ACC112 (cell line): Measurements from ENCODE around the gene HDAC9.

ENCODE experiments used
- H2AFZ ChIP-seq: fragments of 200-600 bp; sonication (generic); one replicate; pipeline ENCODE4 v1.6.0; 2017; ENCODE audit warnings: antibody characterized with exemption, low read length; ENCODE audit not compliant: unreplicated experiment
- H3K27ac ChIP-seq: fragments of 200-600 bp; sonication (generic); 2 replicates; pipeline ENCODE4 v1.5.1; 2014; ENCODE audit warnings: low read depth, mild to moderate bottlenecking, antibody characterized with exemption, low read length, moderate library complexity
- H3K27me3 ChIP-seq: fragments of 200-600 bp; sonication (generic); 2 replicates; pipeline ENCODE4 v1.6.1; 2014; ENCODE audit warnings: mild to moderate bottlenecking, antibody characterized with exemption, low read length, moderate library complexity, mixed read lengths; ENCODE audit not compliant: insufficient read depth
- H3K36me3 ChIP-seq: fragments of 200-600 bp; sonication (generic); 2 replicates; pipeline ENCODE4 v1.6.1; 2016; ENCODE audit warnings: mild to moderate bottlenecking, antibody characterized with exemption, low read length, moderate library complexity, mixed read lengths; ENCODE audit not compliant: insufficient read depth
- H3K4me1 ChIP-seq: fragments of 200-600 bp; sonication (generic); one replicate; pipeline ENCODE4 v1.6.1; 2016; ENCODE audit warnings: low read length, mixed read lengths; ENCODE audit not compliant: insufficient read depth, unreplicated experiment, control insufficient read depth
- H3K4me3 ChIP-seq: fragments of 200-600 bp; sonication (generic); 2 replicates; pipeline ENCODE4 v1.5.1; 2014; ENCODE audit warnings: mild to moderate bottlenecking, low read depth, low read length
- H3K79me2 ChIP-seq: fragments of 200-600 bp; sonication (generic); one replicate; pipeline ENCODE4 v1.6.0; 2016; ENCODE audit warnings: low read length; ENCODE audit not compliant: control insufficient read depth, unreplicated experiment, insufficient read depth

HDAC9 gene

GRCh38 chr7:19051767-19052375 lies 556.3 kb downstream of the HDAC9 start:
- no peaks in the 10 kb centered on the region for H3K79me2 ChIP-seq
- no peak overlapping the region for H2AFZ ChIP-seq
- peaks cover 4% of the 10 kb centered on the region; the same call in 1 of the 2 replicates for H3K36me3 ChIP-seq
- no peak overlapping the region for H3K4me3 ChIP-seq
- no peaks in the 10 kb centered on the region for H3K27me3 ChIP-seq
- H3K4me1 ChIP-seq = no peaks in the 10 kb centered on the region
- H3K27ac ChIP-seq = no peak overlapping the region
